ENCODE data around the gene GUCY2C.

GUCY2C gene

GRCh38 chr12:14668591-14668990 is 27.8 kb downstream of the GUCY2C start:
- H3K27ac ChIP-seq: no peak overlapping the region
- no peak for TF ChIP-seq POLR2AphosphoS5 (IDR thresholded peaks at IDR 0.05; ENCODE audit: borderline replicate concordance, low read depth, low read length)
- no peak for TF ChIP-seq EZH2 (IDR thresholded peaks at IDR 0.05)
- TF ChIP-seq FOXP2 (optimal IDR thresholded peaks at IDR 0.05; ENCODE audit: control extremely low read depth, extremely low read length, insufficient read depth): no peak
- no peak overlapping the region for H3K4me3 ChIP-seq
- no peaks in the 10 kb centered on the region for H3K9me3 ChIP-seq (ENCODE audit: low read depth, low read length)
- H3K36me3 ChIP-seq (ENCODE audit: insufficient read depth, low read length): no peaks in the 10 kb centered on the region
- no peak overlapping the region for H3K9ac ChIP-seq (ENCODE audit: insufficient read length)
- no peak for DNase-seq (ENCODE audit: low read depth, low spot score)

GRCh38 chr12:14665354-14666348 is 30.7 kb downstream of the GUCY2C start:
- no peaks in the 10 kb centered on the region for H3K9me3 ChIP-seq (ENCODE audit: low read depth, low read length)
- no peaks in the 10 kb centered on the region for H3K36me3 ChIP-seq (ENCODE audit: insufficient read depth, low read length)
- H3K9ac ChIP-seq (ENCODE audit: insufficient read length): no peak overlapping the region
- no peak for DNase-seq (ENCODE audit: low read depth, low spot score)
- no peak for TF ChIP-seq EZH2 (IDR thresholded peaks at IDR 0.05)
- no peak for TF ChIP-seq POLR2AphosphoS5 (IDR thresholded peaks at IDR 0.05; ENCODE audit: borderline replicate concordance, low read depth, low read length)
- TF ChIP-seq FOXP2 (optimal IDR thresholded peaks at IDR 0.05; ENCODE audit: control extremely low read depth, extremely low read length, insufficient read depth): no peak
- no peak overlapping the region for H3K4me3 ChIP-seq
- no peak overlapping the region for H3K27ac ChIP-seq

- no peaks in the 10 kb centered on the region for H3K36me3 ChIP-seq (ENCODE audit: insufficient read depth, low read length)
- TF ChIP-seq EZH2 (IDR thresholded peaks at IDR 0.05) (no peak), POLR2AphosphoS5 (IDR thresholded peaks at IDR 0.05; ENCODE audit: borderline replicate concordance, low read depth, low read length) (no peak), FOXP2 (optimal IDR thresholded peaks at IDR 0.05; ENCODE audit: control extremely low read depth, extremely low read length, insufficient read depth) (no peak)
- H3K27ac ChIP-seq: no peak overlapping the region
- H3K9me3 ChIP-seq (ENCODE audit: low read depth, low read length): no peaks in the 10 kb centered on the region
- H3K9ac ChIP-seq (ENCODE audit: insufficient read length): no peak overlapping the region
- no peak overlapping the region for H3K4me3 ChIP-seq
- peak; percentile 39 for DNase-seq (ENCODE audit: low read depth, low spot score)
Measured at GRCh38 chr12:14664434-14665023, 31.9 kb downstream of the GUCY2C start.

- no peak overlapping the region for H3K9ac ChIP-seq (ENCODE audit: insufficient read length)
- DNase-seq (ENCODE audit: low read depth, low spot score): no peak
- no peak overlapping the region for H3K27ac ChIP-seq
- TF ChIP-seq FOXP2 (optimal IDR thresholded peaks at IDR 0.05; ENCODE audit: control extremely low read depth, extremely low read length, insufficient read depth) (no peak), EZH2 (IDR thresholded peaks at IDR 0.05) (no peak)
- H3K4me3 ChIP-seq: no peak overlapping the region
- H3K9me3 ChIP-seq (ENCODE audit: low read depth, low read length): no peaks in the 10 kb centered on the region
- no peaks in the 10 kb centered on the region for H3K36me3 ChIP-seq (ENCODE audit: insufficient read depth, low read length)
Measured at GRCh38 chr12:14663002-14663401, 33.4 kb downstream of the GUCY2C start.

- TF ChIP-seq FOXP2 (optimal IDR thresholded peaks at IDR 0.05; ENCODE audit: control extremely low read depth, extremely low read length, insufficient read depth) (no peak), EZH2 (IDR thresholded peaks at IDR 0.05) (no peak), POLR2AphosphoS5 (IDR thresholded peaks at IDR 0.05; ENCODE audit: borderline replicate concordance, low read depth, low read length) (no peak)
- no peak for DNase-seq (ENCODE audit: low read depth, low spot score)
- no peak overlapping the region for H3K4me3 ChIP-seq
- no peaks in the 10 kb centered on the region for H3K36me3 ChIP-seq (ENCODE audit: insufficient read depth, low read length)
- no peaks in the 10 kb centered on the region for H3K9me3 ChIP-seq (ENCODE audit: low read depth, low read length)
- H3K9ac ChIP-seq (ENCODE audit: insufficient read length): no peak overlapping the region
- H3K27ac ChIP-seq: no peak overlapping the region
Measured at GRCh38 chr12:14656846-14657245, 39.6 kb downstream of the GUCY2C start.

GRCh38 chr12:14655284-14655683 is 41.1 kb downstream of the GUCY2C start:
- Histone ChIP-seq H3K9me3 (ENCODE audit: low read depth, low read length) (no peaks in the 10 kb centered on the region), H3K36me3 (ENCODE audit: insufficient read depth, low read length) (no peaks in the 10 kb centered on the region), H3K9ac (ENCODE audit: insufficient read length) (no peak overlapping the region), H3K27ac (no peak overlapping the region), H3K4me3 (no peak overlapping the region)
- no peak for DNase-seq (ENCODE audit: low read depth, low spot score)
- no peak for TF ChIP-seq POLR2AphosphoS5 (IDR thresholded peaks at IDR 0.05; ENCODE audit: borderline replicate concordance, low read depth, low read length)
- TF ChIP-seq FOXP2 (optimal IDR thresholded peaks at IDR 0.05; ENCODE audit: control extremely low read depth, extremely low read length, insufficient read depth): no peak
- TF ChIP-seq EZH2 (IDR thresholded peaks at IDR 0.05): no peak

GRCh38 chr12:14654842-14655241 is 41.6 kb downstream of the GUCY2C start:
- Histone ChIP-seq H3K27ac (no peak overlapping the region), H3K9me3 (ENCODE audit: low read depth, low read length) (no peaks in the 10 kb centered on the region), H3K4me3 (no peak overlapping the region), H3K36me3 (ENCODE audit: insufficient read depth, low read length) (no peaks in the 10 kb centered on the region), H3K9ac (ENCODE audit: insufficient read length) (no peak overlapping the region)
- TF ChIP-seq FOXP2 (optimal IDR thresholded peaks at IDR 0.05; ENCODE audit: control extremely low read depth, extremely low read length, insufficient read depth) (no peak), EZH2 (IDR thresholded peaks at IDR 0.05) (no peak), POLR2AphosphoS5 (IDR thresholded peaks at IDR 0.05; ENCODE audit: borderline replicate concordance, low read depth, low read length) (no peak)
- DNase-seq (ENCODE audit: low read depth, low spot score): no peak

- no peak overlapping the region for H3K4me3 ChIP-seq
- no peak overlapping the region for H3K27ac ChIP-seq
- no peak overlapping the region for H3K9ac ChIP-seq (ENCODE audit: insufficient read length)
- no peak for TF ChIP-seq FOXP2 (optimal IDR thresholded peaks at IDR 0.05; ENCODE audit: control extremely low read depth, extremely low read length, insufficient read depth)
- no peak for TF ChIP-seq POLR2AphosphoS5 (IDR thresholded peaks at IDR 0.05; ENCODE audit: borderline replicate concordance, low read depth, low read length)
- no peak for TF ChIP-seq EZH2 (IDR thresholded peaks at IDR 0.05)
- DNase-seq (ENCODE audit: low read depth, low spot score): no peak
- no peaks in the 10 kb centered on the region for H3K36me3 ChIP-seq (ENCODE audit: insufficient read depth, low read length)
- no peaks in the 10 kb centered on the region for H3K9me3 ChIP-seq (ENCODE audit: low read depth, low read length)
Measured at GRCh38 chr12:14654416-14654815, 42.0 kb downstream of the GUCY2C start.

Data from SK-N-MC (cell line).